Fibroblast of the aortic adventitia (primary cell): ENCODE data around the gene CD300LB. TPM values are rescaled to one million over a fixed set of nuclear protein-coding genes. Genes with fewer than 3 reads are reported as not detected.

ENCODE experiments used
- DNase-seq: peaks from one replicate; pipeline ENCODE4 v3.0.0-alpha.2; 2010; ENCODE audit warnings: low read depth
- H3K4me3 ChIP-seq: 2 replicates; pipeline ENCODE4 v1.5.1; 2011; ENCODE audit warnings: low read depth, mild to moderate bottlenecking, control low read depth, low read length, moderate library complexity
- total RNA-seq: library from RNA; depleted of rRNA; stranded (reverse); fragments of >200 nt; gene quantifications from 2 replicates; pipeline ENCODE4 v1.2.3, GENCODE V29; 2012; ENCODE audit warnings: low replicate concordance
- TF ChIP-seq, protein P1 (sequence below): IDR thresholded peaks from 2 replicates; pipeline ENCODE4 v1.5.1; 2011; ENCODE audit warnings: mild to moderate bottlenecking, low read length, control low read depth, inconsistent platforms; ENCODE audit not compliant: insufficient read depth

CD300LB gene
- total RNA-seq, 1 donor: not detected

DNA sequence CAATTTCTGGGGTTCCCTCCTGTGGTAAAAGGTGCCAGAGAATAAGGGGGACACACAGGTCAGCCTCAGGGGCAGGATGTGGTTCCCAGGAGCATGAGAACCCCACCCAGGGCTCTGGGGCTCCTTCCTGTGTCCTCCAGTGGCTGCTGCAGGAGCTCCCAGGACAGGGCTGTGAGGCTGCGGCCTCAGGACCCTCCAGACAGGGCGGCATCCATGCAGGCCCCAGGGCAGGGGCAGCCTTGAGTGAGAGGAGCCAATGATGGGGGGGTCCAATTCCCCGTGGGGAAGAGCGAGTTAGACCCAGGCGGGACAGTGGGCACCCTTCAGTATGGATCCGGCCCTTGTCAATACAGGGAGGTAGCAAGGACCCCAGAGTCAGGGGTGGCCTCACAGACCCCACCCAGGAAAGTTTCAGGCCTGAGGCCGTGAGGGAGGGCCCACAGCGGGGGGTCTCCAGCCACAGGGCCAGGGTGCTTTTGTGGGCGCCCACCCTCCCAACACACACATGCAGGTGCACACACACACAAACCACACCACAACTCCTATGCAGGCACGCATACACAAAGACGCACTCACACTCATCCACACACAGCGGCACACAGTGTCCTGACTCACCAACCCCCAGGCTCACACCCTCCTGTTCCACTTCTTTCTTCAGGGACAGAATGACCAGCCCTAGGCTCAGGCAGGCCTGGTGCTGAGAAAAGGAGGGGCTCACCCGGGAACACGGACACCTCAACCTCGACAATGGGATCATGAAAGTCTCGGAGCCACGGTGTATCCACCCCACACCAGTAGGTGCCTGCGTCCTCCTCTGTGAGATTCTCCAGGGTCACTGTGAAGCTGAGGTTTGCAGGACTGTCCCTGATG is 12.9 kb upstream of the CD300LB start:
- no peak overlapping the region for H3K4me3 ChIP-seq
- no peak for DNase-seq
- TF ChIP-seq, protein P1, sequence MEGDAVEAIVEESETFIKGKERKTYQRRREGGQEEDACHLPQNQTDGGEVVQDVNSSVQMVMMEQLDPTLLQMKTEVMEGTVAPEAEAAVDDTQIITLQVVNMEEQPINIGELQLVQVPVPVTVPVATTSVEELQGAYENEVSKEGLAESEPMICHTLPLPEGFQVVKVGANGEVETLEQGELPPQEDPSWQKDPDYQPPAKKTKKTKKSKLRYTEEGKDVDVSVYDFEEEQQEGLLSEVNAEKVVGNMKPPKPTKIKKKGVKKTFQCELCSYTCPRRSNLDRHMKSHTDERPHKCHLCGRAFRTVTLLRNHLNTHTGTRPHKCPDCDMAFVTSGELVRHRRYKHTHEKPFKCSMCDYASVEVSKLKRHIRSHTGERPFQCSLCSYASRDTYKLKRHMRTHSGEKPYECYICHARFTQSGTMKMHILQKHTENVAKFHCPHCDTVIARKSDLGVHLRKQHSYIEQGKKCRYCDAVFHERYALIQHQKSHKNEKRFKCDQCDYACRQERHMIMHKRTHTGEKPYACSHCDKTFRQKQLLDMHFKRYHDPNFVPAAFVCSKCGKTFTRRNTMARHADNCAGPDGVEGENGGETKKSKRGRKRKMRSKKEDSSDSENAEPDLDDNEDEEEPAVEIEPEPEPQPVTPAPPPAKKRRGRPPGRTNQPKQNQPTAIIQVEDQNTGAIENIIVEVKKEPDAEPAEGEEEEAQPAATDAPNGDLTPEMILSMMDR: no peak

DNA sequence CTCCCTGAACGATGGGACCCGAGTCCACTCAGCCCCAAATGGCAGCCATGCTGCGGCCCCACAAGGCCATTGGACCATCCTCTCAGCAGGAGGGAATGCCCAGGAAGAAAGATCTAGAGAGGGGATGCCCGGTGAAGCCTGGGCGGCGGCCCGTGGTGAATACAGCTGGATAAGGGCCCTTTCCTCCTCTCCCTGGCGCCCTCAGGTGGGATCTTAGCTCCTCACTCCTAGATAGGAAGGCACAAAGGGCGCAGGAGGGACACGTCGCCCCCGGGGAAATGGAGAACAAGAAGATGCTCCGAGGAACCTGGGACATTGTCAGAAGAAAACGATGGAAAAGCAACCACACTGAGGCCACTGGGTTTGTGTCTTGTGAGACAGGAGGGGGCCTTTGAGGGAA is 12.1 kb upstream of the CD300LB start:
- DNase-seq: no peak
- TF ChIP-seq, protein P1: no peak
- H3K4me3 ChIP-seq: no peak overlapping the region

- TF ChIP-seq, protein P1: no peak
- DNase-seq: no peak
- H3K4me3 ChIP-seq: no peak overlapping the region
Measured at GRCh38 chr17:74542727-74543383, 11.6 kb upstream of the CD300LB start.

DNA sequence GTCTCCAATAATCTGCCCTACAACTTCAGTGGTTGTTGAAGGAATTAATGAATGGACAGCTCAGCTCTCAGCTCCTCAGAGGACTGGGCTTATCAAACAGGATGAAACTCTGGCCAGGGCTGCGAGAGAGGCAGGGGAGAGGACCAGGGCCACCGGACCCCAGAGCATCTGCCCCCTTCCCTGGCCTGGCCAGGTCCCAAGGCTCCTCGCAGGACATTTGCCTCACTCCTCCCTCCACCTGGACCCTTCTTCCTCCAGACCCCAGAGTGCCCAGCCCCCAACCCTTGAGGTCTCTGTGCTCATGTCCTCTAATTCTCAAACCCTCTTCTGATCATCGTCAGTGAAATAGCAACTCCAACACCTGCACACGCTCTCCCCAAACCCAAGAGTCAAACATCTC is 10.9 kb upstream of the CD300LB start:
- DNase-seq: no peak
- TF ChIP-seq, protein P1: no peak
- H3K4me3 ChIP-seq: no peak overlapping the region

DNA sequence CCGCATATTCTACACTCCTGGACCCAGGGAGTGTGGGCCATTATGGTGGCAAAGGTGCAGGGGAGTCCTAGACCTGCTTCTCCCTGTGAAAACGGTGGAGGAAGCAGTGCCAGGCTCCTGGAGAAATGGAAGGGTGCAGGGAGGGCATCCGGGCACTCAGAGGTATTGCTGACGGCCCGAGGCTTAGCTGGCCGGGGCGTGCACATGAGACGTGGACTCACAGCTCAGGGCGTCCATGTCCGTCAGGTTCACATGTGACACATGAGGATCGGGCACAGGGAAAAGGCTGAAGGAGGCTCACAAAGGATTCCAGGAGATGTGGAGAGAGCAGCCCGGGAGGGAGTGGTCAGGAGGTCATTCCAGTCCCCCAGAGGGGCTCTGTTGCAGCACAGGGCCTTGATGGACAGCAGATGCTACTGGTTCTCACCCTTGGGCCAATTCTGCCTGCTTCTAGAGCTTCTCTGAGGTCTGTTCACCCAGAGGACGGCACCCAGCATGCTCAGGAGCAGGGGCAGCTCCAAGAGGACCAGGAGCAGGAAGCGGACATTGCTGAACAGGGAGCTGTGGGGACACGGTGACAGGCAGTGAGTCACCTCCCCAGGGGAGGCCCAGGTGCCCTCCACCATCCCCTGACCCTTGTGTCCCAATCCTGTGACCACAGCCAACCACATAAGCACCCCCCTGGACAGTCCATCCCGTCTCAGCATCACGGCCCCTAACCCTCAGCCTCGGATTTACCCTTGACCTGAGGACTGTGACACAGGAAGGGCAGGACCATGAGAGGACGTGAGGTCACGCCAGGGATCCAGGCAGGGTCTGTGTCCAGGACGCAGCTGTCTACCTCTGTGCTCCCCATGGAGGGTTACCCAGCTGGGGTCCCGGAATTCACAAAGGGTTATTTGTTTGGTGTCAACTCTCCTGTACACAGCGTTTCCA is 10.2 kb upstream of the CD300LB start:
- DNase-seq: no peak
- H3K4me3 ChIP-seq: no peak overlapping the region
- TF ChIP-seq, protein P1: no peak

DNA sequence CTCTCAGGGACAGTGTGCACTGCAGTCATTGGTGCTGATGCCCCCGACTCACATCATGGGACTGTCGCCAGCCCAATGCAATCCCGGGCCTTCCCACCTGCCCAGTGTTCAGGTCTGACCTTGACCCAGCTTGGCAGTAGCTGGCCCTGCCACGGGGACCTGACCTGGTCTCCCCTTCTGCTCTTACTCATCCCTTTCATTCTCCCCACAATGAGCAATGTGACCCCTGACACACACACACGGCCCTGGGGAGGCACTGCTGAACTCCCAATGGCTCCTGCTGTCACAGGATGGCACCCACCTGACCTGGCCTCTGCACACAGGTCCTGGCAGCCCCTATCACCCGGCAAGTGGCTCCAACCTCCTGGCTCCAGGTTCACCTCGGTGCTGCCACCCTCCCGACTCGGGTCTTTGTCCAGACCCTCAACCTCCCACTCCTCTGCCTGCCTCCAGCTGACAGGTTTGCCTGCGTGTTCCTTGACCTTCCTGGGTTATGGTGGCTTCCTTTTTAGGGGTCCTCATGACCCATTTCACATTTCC is 8.1 kb upstream of the CD300LB start:
- H3K4me3 ChIP-seq: no peak overlapping the region
- no peak for DNase-seq
- TF ChIP-seq, protein P1: no peak
